Epidermal melanocyte (primary cell): Measurements from ENCODE around the gene MAP3K5.

Source experiments
- DNase-seq: peaks from one replicate; pipeline ENCODE4 v3.0.0; 2011; ENCODE audit warnings: low spot score; ENCODE audit not compliant: insufficient read length

Gene MAP3K5

DNA sequence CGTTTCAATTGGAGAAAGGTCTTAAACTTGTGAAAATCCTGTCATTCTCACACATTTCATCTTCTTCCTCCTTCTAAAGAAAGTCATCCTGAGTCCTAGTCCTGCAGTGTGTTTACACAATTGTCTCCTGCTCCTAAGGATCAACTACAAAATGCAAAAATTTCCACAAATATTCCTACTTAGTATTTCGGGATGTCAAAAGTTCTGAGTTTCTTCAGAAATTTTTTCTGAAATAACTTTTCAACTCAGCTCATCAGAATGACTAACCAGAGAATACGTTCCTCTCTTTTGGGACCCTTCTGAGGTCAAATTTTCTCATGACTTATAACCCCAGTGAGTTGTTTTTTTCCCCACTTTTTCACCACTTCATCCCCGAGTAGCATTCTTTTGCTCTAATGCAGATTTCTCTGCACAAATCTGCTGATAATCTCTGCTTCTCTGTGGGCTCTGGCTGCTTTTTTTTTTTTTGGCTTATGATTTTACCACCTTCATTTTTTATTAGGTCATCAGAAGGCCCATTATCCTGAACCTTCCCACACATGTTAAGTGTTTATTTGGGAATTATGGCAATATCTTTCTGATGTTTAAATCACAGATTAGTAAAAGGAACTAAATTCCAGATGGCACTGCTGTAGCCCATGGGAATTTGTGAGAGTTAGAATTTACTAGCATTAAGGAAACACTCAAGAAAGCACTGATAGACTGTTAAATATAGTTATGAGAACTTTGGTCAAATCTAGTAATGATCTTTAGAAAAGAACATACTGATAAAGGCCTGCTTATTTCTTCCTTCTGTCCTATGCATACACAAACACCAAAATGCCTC lies 41.4 kb downstream of the MAP3K5 start:
- DNase-seq = no peak

DNA sequence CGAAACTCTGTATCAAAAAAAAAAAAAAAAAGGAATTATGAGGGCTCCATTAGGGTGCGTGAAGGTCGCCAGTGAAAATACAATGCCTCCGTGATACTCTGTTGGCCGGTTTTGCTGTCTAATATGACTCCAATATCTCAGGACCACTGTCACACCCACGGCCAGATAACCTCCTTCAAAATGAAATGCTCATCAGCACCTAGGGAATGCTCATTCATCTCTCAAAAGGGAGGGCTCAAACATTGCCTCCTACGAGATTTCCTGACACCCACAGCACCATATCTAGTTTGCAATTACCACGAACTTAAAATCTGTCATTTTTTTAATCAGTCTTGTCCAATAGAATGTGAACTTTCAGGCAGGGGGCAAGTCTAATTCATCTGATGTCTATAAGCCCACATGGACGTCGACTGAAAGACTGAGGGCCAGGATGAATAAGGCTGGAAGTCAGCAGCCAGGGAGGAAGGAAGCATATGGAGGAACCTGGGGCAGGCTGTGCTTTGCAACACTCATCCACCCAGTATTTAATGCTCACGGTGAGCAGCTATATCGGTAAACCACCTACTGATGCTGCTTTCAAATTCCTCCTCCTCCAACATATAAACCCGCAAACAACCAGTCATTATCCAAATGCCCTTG lies 42.8 kb downstream of the MAP3K5 start:
- DNase-seq = no peak

DNA sequence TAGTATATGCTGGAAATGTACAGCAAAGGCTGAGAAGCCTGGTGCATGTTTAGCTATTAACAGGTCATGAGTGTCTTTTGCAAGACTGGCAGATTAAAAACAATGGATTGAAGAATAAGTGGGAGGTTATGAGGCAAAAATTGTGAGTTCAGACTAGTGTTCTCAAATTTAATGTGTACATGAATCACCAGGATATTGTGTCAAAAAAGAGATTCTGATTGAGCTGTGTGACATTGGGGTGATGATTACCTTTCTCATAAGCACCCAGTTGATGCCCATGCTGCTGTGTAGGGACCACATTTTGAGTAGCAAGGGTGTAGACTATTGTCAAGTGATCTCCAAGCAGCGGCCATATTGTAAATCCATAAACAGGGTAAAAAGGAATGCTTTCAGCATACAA lies 44.8 kb downstream of the MAP3K5 start:
- DNase-seq = no peak

DNA sequence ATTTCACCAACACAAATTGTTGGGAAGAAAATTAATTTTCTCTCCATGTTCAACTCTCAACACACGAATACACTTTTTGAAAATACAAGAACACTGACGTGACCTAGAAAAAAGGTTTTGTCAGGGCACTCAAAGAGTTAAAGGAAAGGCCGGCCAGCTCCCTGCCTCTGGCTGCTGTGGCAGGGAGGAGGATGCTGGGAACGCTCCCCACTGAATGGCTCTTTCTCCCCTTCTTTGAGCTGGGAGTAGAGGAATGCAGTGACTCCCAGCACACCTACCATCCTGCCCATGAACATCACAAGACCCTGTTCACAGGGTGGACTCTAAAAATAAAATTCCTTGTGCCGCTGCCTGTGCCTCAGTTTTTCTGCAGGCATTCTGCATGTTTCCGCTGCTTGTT lies 47.0 kb downstream of the MAP3K5 start:
- DNase-seq = no peak

DNA sequence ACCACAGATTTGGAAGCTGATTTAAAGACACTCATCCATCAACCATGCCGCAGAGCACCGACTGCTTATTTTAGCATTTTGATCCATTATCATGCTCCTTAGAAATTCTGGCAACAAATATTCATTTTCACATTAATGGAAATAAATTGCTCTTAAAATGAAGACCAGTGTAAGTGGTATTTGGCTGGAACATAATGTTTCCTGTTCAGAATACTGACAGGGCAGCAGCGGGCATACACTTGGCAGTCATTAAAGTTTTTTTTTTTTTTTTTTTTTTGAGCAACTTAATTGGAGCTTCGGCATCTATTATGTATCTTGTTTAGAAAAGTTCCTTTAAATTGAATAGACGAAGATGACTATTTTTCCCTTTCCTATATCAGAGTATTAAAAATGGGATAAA lies 47.4 kb downstream of the MAP3K5 start:
- no peak for DNase-seq

DNA sequence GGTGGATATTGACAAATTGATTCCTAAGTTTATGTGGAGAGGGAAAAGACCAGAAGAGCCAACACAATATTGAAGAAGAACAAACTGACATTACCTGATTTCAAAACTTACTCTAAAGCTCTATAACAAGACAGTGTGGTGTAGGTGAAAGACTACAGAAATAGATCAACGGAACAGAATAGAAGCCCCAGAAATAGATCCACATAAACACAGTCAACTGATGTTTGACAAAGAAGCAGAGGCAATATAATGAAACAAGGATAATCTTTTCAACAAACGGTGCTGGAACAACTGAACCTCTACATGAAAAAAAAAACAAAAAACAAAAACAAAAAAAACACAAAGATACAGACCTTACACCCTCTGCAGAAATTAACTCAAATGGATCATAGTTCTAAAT lies 50.2 kb downstream of the MAP3K5 start:
- DNase-seq = no peak

DNA sequence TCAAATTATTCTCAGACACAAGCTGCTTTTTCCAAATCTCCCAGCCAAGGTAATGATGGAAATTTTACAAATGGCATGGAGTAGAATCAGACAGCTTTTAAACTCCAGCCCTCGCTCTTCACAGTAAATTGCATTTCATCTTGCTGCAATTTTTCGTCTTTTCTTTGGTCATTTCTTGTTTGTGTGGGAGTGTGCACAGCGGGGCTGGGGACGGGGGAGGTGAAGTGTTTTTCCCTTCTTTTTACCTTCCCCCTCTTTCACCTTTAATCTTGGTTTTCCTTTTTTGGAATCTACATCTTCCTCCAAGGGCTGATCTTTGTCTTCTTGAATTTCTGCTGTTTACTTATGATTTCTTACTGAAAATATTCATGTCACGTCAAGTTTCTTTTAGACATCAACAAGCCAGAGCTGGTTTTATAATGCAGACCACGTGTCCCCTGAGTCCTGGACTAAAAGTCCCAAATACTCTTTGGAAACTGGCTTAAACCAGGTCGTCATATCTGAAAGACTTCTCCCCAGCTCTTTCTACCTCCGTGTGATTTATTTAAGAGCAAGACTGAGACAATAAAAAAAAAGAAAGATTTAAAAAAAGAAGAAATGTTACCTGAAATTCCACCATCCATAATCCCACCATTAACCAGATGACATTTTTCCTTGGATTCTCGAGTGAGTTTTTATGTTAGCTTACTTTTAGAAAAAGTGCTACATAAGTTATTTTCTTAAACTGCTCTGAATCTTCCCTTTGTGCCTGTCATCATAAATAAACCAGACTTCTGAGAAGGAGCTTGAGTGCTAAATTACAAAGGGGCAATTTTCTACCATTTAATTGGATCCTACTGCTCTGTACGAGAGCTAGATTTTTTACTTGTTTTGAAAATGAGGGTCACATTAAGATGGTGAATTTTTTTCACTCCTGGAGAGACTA lies 52.0 kb downstream of the MAP3K5 start:
- DNase-seq = no peak

DNA sequence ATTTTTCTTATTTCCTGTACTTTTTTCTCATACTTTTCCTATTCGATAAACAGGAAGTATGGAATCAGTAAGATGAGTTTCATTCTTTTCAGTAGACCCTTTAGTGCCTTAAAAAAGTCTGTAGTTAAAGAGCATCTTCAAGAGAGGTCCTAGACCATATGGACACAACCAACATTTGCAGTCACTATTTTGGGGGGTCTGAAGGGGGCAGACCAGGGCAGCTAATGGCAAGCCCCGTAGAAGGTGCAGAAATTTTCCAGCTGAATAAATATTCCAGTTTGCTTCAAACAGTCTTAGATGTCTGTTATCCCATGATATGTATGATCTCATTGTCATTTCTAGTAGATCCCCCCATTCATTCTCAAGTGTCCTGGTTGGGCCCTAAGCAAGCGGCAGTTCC lies 52.8 kb downstream of the MAP3K5 start:
- DNase-seq = no peak

DNA sequence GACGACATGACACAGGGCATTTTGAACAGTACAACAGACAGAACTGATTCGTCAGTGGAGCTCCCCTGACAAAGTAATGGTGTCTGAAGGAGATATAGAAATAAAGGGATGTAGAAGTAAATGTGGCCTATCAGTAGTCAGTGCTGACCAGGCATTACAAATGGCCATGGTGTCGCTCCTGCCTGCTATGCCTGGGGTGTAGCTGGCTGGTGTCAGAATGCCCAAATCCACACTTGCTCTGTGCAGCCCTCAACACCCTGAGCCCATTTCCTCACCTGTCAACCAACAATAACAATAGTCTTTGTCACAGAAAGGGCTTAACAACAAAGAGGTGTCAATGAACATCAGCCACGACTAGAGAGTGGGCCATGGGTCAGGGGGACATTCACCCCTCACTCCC lies 53.2 kb downstream of the MAP3K5 start:
- no peak for DNase-seq

DNA sequence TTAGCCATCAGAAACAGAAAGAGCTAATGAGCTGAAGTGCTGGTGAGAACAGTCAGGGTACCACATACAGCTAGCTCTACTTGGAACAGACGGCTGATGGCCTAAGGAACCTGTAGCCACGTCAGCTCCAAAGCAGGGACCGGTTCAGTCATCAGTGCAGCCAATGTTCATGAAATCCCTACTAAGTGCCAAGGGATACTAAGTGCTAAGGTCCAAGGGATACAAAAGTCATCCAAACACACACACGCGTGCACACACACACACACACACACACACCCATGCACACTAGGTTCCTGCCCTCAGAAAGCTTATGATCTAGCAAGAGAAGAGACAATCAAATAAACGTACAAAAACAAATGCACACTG lies 53.6 kb downstream of the MAP3K5 start:
- no peak for DNase-seq

DNA sequence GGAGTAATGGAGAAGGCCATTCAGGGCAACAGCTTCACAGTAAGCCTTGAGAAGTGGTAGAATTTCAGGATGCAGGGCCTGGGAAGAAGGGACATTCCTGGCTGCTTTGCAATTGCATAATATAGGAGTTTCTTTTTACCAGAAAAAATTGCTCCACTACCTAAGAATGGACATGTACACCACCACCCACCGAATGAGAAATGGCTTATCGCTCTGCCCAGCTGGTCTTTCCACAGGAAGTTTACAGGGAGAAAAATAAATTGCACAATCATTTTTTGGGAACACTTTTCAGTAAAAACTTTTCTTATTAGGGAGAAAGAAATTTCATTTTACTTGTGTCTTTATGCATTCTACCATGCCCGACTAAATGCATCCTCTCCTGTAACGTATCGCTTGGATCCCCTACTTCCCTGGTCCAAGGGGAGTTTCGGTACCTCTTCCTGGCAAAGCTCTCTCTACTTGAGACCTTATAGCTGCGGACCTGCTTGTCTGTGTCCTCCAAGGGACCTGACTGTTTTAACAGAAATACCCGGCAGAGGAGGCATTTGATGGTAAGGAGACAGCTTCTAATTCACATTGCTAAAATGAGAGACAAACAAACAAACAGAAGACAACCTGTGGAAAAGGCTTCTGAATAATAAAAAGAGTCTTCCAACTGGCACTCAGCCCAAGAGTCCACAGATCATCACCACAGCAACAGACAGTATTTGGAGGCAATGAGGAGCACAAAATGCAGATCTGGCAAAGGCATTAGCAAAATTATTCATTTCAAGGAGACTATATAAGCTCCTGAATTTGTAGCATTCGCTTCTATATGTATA lies 54.2 kb downstream of the MAP3K5 start:
- no peak for DNase-seq

DNA sequence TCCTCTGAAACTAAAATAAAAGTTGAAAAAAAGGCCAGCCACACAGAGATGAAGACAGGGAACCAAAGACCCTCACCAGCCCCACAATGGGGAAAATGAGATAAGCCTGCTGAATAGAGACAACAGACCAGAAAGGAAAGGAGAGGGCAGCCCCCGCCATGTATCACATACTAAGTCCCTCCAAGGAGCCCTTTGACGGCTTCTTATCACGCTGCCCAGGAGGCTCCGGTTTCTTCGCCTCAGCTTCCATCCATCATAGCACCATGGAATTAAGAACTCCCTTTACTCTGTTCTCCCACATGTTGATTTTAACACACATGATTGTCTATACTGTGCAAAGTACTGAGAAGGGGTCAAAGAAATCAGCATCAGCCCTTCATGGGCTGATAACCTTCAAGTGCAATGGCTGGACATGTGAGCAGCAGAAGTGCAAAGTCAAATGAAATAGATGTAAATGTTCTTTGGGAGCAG lies 54.9 kb downstream of the MAP3K5 start:
- DNase-seq = no peak

DNA sequence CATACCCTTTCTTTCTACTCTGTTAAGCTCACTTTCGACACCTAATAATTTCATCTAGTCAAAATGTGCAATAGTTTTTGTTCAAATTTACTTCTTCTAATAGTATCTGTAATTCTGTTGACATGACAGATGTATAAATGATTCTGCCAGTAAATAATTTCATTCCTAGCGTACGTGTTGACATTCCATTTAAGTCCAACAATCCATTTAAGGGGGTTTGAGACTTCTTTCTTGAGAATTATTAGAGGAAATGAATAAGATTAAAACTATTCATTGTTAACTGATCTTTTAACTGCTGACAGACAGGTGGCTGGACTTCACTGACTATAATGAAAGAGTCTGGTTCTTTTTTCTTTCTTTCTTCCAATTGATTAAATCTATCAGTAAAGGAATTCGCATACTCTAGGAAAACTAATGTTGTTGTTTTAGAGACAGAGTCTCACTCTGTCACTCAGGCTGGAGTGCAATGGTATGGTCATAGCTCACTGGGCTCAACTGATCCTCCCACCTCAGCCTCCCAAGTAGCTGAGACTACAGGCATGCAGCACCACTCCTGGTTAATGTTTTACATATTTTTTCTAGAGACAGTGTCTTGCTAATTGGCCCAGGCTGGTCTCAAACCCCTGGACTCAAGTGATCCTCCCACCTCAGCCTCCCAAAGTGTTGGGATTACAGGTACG lies 55.9 kb downstream of the MAP3K5 start:
- DNase-seq = no peak

DNA sequence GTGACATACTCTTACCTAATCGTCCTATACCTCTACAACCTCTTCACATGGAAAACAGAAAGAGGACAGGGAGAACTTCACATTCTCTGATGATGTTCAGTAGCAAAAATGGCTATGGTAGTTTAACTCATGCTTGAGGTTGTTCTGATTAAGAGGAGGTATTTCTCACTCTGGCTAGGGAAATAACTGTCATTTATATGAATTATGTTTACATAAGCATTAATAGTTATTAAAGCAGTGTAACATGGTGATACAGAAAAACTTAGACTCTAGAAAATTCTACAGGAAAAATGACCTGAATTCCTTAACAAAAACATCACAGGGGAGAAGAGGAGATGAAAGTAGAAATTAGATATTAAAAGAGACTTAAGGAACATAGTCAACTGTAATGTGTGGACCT lies 57.3 kb downstream of the MAP3K5 start:
- no peak for DNase-seq

DNA sequence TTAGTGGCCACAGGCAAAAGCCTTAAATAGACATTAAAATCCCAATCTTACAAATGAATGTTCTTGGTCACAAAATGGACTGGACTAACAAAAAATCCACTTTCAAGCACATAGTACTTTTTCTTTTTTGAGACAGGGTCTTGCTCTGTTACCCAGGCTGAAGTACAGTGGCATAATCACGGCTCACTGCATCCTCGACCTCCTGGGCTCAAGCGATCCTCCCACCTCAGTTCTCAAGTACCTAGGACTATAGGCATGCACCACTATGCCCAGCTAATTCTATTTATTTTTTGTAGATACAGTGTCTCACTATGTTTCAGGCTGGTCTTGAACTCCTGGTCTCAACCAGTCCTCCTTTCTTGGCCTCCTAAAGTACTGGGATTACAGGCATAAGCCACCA lies 59.4 kb downstream of the MAP3K5 start:
- DNase-seq = no peak

DNA sequence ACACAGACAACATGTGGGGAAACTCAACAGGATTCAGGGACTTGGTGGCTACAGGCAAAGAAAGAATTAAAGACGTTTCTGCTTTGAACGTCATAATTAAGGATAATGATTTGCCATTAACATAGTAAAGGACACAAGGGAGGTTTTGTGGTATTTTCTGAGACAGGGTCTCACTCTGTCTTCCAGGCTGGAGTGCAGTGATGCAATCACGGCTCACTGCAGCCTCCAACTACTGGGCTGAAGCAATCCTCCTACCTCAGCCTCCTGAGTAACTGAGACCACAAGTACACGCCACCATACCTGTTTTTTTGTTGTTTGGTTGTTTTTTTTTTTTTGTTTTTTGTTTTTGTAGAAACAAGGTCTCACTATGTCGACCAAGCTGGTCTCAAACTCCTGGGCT lies 62.4 kb downstream of the MAP3K5 start:
- DNase-seq = no peak

DNA sequence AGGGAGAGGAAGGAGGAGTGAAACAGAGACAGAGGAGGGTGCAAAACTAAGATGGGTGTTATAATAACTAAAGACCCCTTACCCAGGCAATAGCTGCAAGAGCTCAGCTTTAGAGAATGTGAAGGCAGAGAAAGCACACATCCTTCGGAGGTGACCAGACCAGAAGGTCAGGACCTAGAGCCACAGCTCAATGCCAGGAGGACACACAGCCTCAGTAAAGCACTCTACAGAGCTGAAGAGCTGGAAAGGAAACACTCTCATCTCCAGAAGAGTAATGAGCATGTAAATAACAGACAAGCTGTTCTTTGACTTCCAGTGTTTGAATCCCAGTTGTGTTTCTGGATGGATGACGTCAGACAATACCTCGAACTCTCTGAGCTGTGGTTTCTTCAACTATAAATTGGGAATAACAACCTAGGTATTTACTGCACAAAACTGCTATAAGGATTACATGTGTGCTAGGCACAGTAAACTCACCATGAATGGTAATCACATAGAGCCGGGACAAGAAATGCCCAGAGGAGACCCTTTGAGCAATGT lies 63.2 kb downstream of the MAP3K5 start:
- DNase-seq = no peak

DNA sequence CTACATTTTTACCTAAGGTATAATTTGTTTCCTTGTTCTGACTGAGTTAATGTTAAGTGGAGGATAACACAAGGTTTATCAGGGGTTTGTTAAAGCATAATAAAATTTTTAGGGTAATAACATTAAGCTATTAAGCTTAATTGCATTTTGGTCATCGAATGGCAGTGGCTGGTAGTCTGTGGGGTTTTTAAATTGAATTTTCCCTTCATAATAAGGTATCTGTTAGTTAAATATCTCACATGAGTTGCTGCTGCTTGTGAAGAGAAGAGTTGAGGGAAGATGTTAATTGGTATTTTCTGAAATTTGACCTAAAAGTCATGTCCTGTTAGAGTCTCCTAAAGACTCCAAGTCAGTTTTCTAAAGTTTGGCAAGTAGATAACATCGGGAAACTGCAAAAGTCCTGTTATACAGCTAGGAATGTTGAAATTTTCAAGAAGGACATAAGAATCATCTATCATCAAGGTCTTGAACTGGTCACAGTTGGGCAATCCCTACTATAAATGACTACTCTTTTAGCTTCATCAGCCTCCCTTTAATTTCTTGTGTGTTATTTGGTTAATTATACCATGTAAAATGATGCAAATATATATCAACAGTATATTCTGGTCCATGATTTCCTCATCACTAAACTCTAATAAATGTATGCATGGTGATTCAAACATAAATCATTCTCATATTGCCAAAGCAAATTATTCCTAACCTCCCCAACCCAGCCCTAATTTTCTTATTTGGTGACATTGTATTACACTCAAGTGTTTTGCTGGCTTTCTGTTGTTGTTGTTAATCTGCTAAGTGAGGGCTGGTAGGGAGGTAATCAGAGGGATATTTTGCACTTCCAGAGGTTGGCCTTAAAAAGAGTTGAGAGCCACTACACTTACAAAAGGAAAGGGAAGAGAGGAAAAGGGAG lies 64.0 kb downstream of the MAP3K5 start:
- DNase-seq = no peak

DNA sequence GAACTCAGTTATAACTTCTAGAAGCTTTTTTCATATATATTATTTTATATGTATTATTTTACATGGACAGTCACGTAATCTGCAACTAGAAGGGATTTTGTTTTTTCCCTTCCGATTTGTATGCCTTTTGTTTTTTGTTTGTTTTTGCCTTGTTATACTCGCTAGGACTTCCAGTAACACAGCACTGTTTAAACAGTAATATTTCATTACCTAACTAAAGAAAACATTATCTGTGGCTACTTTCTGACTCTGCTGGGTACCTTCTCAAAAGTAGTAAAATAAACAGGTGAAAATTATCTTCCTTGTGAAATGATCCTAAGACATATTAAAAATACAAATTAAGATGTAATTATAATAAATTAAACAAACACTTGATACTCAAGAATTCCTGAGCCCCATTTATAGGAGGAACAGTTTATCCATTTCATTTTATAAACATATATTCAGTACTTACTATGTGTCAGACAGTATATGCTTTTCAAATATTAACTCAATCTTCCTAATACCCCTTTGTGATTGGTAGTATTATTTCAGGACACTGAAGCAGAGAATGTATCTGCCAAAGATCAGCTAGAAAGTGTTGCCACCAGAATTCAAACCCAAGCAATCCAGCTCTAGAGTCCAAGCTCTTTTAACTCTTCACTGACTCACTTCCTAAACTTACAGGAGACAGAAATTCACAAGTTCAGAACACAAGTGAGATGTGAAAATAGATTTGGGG lies 65.3 kb downstream of the MAP3K5 start:
- DNase-seq = no peak
